ENCODE results near the gene CCDC136.

DNA sequence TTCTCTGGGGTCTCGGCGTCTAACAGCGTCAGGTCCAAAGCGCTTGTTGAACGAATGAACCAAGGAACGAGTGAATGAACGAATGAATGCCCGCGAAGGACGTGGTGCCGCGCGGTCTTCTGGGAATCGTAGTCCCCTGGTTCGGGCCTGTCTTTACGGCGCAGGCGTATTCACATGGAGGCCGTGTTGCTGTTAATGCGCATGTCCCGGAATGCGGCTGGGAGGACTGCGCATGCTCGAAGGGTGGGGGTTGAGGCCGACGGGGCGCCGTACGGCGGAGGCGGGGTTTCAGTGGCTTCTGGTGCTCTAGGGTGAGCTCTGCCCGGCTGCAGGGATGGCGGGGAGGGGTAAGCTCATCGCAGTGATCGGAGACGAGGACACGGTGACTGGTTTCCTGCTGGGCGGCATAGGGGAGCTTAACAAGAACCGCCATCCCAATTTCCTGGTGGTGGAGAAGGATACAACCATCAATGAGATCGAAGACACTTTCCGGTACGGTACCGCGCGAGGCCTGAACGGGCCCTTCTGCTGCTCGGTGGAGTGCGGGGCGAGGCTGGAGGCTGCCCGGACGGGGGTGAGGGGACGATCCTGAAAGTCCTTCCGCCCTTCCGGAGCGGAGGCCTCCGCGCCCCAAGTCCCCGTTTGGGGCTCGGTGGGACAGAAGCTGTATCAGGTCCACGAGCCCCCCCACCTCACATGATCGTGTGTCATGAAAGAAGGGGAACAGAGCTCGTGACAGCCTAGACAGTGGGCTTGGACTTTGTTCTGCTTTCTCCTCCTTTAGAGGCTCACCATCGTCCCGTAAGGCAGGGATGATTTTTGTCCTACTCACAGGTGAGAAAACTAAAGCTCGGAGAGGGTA lies 71.0 kb downstream of the CCDC136 start, which contains the start of gene ATP6V1F:
- TF ChIP-seq, protein P1, sequence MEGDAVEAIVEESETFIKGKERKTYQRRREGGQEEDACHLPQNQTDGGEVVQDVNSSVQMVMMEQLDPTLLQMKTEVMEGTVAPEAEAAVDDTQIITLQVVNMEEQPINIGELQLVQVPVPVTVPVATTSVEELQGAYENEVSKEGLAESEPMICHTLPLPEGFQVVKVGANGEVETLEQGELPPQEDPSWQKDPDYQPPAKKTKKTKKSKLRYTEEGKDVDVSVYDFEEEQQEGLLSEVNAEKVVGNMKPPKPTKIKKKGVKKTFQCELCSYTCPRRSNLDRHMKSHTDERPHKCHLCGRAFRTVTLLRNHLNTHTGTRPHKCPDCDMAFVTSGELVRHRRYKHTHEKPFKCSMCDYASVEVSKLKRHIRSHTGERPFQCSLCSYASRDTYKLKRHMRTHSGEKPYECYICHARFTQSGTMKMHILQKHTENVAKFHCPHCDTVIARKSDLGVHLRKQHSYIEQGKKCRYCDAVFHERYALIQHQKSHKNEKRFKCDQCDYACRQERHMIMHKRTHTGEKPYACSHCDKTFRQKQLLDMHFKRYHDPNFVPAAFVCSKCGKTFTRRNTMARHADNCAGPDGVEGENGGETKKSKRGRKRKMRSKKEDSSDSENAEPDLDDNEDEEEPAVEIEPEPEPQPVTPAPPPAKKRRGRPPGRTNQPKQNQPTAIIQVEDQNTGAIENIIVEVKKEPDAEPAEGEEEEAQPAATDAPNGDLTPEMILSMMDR (IDR thresholded peaks at IDR 0.05 in 4 of 5, conservative IDR thresholded peaks at IDR 0.05 in 1 of 5), result peak in 2 of 5 experiments; percentile 26 to 40
- TF ChIP-seq POLR2A (IDR thresholded peaks at IDR 0.05), result peak; percentile 76 to 84
